MM.1S (cell line): ENCODE results near the gene IL17RD.

Experiments
- CTCF ChIP-seq: fragments of 300-600 bp; sonication (generic); IDR thresholded peaks from 2 replicates; pipeline ENCODE4 v1.5.1; 2016; ENCODE audit warnings: antibody characterized with exemption, low read length, mixed read lengths
- EZH2 ChIP-seq: fragments of 300-600 bp; sonication (generic); optimal IDR thresholded peaks from 2 replicates; pipeline ENCODE3; 2017; ENCODE audit warnings: low read depth, mild to moderate bottlenecking, antibody characterized with exemption, low read length, mixed read lengths

GRCh38 chr3:57206423-57206822, 41.3 kb upstream of the IL17RD start:
- TF ChIP-seq CTCF (no peak), EZH2 (no peak)
